Activated CD4-positive, alpha-beta T cell treated with anti-CD3 and anti-CD28 coated beads for 1 hour (primary cell): ENCODE results near the gene ANKDD1B.
"Not testable (repeated sequence)": the region's sequence is repeated elsewhere in the genome, so short reads cannot be mapped to it uniquely, and the experiment has no call there.

Source experiments
- DNase-seq: peaks from one replicate; pipeline ENCODE4 v3.0.0-alpha.2; 2020

ANKDD1B gene

DNA sequence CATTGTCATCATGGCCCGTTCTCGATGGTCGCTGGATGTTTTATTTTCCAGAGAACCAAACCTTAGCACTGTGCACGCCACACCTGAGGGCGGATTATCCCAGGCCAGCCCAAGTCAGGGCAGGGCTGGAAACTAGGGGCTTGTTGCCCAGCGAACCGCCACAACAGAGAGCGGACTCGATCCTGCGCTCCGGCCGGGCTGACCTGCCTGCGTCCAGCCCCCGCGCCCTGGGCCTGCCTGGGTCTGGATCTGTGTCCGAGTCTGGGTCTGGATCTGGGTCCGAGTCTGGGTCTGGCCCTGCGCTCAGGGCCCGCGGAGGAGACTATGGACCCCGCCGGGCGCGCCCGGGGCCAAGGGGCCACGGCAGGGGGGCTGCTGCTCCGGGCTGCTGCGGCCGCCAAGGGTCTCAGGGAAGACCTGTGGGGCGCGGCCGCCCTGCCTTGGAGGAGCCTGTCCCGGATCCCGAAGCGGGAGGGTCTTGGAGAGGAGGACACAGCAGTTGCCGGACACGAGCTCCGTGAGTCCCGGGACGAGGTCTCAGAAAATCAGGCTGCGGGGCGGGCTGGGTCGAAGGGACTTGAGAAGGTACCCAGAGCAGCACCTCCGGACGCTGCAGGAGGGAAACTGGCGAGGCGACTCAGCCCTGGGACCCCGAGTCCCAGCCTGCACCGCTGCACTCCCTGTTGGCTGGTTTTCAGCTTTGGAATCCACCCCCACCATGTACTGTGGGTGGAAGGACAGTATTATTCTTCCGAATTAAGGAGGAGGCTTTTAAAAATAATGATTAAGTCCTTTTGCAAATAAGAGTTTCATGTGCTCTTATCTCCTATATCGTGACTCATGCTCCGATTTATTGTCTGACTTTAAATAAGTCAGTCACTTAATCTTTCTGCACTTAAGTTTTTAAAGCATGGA lies at the start of gene ANKDD1B:
Gene ANKDD1B, plus strand, starts transcription at position 143 of the 915 bp plus-strand sequence. Its CDS starts 182 bp downstream, at position 325.
- DNase-seq = no peak

DNA sequence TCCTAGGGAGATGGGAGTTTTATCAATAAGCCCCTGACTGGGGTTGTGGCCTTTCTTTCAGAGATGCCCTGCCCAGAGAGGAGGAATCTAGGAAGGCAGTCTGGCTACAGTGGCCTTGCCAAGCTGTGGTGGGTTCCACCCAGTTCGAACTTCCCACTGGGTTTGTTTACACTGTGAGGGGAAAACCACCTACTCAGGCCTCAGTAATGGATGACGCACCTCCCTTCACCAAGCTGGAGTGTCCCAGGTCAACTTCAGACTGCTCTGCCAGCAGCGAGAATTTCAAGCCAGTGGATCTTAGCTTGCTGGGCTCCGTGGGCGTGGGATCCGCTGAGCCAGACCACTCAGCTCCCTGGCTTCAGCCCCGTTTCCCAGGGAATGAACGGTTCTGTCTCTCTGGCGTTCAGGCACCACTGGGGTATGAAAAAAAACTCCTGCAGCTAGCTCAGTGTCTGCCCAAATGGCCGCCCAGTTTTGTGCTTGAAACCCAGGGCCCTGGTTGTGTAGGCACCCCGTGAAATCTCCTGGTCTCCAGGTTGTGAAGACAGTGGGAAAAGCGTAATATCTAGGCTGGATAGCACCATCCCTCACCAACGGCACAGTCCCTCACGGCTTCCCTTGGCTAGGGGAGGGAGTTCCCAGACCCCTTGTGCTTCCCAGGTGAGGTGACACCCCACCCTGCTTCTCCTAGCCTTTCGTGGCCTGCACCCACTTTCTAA lies 45.1 kb upstream of the ANKDD1B start:
- not testable (repeated sequence) for DNase-seq

GRCh38 chr5:75566710-75567309 lies 44.4 kb upstream of the ANKDD1B start:
- peak; percentile 8 for DNase-seq

GRCh38 chr5:75567710-75568109 lies 43.5 kb upstream of the ANKDD1B start:
- no peak for DNase-seq

DNA sequence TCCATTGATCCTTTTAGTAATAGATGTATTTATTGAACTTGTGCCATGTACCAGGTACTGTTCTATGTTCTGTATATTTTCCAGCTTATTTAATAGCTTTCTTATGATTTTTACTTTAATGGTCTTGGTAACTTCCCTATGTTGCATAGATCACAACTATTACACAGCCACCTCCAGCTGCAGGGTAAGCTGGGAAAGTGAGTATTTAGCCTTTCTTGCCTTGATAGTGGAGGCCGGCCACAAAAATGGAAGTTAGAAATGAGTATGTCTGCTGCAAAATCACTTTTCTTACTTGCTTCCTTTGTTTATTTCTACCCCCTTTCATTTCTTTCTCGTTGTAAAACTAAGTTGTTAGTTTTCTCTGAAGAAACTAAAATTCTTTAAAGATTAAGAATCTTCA lies 43.1 kb upstream of the ANKDD1B start:
- no peak for DNase-seq

DNA sequence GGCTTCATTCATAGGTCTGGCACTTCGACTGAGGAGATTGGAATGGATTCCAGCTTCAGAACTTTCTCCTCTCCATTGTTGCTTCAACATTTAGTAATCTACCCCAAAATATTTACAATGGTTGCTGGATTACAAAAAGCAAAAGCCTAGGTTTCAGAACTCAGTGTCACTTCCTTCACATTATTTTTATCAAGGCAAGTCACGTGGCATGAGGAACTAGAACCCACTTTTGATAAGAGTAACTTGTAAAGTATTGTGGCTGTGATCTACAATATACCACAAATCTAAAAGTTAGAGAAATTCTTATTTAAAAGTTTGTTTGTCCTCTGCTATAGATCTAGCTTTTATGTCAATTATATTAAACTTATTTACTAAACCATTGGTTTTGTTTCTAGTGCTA lies 39.7 kb upstream of the ANKDD1B start:
- no peak for DNase-seq

DNA sequence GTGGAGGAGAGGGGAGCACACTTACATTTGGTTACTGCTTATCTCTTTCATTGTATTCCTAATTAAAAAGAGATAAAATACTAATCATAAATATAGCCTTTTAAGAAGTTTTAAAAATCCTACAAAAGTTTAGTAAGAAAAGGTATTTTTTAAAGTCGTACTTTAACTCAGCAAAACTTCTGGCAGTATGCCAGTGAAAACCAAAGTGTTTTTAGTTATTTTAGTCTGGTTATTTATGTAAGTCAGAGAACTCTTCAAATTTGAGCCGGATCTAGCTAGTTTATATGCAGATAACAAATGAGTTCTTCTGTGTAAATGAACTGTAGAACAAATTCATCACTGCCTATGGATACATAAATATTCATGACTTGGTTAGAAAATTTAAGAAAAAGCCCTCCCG lies 36.5 kb upstream of the ANKDD1B start:
- DNase-seq = no peak

DNA sequence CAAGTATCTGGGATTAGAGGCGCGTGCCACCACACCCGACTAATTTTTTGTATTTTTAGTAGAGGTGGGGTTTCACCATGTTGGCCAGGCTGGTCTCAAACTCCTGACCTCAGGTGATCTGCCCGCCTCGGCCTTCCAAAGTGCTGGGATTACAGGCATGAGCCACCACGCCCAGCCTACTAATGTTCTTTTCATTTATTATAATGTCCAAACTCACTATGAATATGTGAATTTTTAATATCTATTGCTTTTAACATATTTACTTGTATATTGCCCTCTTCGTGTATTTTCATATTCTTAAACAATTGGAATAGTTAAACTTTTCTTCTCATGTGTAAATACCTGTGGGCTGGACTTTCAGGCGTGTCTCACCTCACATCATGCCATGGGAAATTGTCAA lies 33.0 kb upstream of the ANKDD1B start:
- not testable (repeated sequence) for DNase-seq

- DNase-seq = no peak
Observed at GRCh38 chr5:75584641-75585040, 26.6 kb upstream of the ANKDD1B start.

- no peak for DNase-seq
Observed at GRCh38 chr5:75588666-75589065, 22.6 kb upstream of the ANKDD1B start.

DNA sequence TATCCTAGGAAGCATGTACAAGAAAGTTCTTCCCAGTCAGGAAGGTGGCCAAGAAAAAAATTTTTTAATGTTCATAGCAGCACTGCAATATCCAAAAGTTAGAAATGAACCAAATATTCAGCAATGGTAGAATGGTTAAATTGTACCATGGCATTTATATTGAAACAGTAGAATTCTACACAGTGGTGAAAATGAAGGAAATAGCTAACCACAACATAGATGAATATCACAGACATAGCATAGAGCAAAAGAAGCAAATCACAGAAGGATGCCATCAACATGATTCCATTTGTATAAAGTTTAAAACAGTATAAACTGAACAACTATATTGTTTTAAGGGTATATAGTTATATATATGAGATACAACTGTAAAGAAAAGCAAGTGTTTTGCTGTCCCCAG lies 10.7 kb upstream of the ANKDD1B start:
- no peak for DNase-seq

DNA sequence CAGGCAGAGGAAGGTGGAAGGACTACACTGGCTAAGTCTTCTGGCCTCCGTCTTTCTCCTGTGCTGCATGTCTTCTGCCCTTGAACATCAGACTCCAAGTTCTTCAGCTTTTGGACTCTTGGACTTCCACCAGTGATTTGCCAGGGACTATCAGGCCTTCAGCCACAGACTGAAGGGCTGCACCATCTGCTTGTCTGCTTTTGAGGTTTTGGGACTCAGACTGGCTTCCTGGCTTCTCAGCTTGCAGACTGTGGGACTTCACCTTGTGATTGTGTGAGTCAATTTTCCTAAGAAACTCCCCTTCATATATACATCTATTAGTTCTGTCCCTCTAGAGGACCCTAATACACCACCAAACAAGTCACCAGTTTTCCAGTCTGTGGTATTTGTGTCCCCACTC lies 9.7 kb upstream of the ANKDD1B start:
- DNase-seq = no peak

DNA sequence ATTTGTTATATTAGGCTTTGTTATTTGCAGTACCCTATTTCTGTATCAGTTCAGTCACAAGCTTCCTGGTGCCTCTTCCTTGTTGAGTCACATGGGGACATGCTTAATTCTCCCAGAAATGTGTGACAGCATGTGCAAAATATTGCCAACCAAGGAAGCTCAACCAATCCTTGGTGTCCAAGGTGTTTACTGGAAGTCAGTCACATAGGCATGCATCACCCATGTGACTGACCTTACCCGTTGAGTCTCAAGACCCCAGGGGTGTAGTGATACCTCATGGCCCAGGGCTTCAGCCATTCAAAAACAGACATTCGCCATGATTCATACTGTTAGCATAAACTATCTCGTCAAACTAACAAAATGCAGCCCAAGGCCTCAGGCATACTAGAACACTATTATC lies 9.3 kb upstream of the ANKDD1B start:
- DNase-seq = no peak

GRCh38 chr5:75603371-75603770 lies 7.9 kb upstream of the ANKDD1B start:
- no peak for DNase-seq

DNA sequence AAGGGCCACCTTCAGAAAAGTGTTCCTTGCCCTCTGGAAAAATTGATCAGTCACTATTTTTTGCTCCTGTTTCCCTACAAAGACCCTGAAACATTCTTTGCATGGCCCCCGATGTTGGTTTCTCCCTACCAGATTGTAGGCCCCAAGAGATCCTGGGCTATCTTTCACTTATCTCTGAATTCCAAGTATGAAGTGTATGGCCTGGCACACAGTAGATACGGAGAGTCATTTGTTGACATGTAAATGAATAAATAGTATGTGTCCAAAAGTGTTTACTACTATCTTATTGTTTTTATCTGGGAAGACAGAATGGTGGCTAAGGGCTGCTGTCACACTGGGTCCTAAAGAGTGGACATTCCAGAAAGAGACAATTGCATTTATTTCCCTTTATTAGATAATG lies 7.4 kb upstream of the ANKDD1B start:
- DNase-seq = no peak

DNA sequence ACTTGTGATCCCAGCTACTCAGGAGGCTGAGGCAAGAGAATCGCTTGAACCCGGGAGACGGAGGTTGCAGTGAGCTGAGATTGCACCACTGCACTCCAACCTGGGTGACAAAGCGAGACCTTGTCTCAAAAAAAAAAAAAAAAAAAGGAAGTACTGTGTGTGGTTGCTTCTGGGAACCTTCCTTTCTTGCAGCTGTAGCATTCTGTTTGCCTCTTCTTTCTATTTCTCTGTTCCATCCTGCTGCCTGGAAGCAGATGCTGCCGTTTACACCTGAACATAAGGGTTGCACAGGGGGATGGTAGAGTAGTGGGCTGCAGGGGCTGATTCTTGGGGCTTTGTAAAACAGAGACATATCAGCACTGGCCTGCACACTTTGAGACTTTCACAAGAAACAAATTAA lies 3.9 kb upstream of the ANKDD1B start:
- DNase-seq = not testable (repeated sequence)

DNA sequence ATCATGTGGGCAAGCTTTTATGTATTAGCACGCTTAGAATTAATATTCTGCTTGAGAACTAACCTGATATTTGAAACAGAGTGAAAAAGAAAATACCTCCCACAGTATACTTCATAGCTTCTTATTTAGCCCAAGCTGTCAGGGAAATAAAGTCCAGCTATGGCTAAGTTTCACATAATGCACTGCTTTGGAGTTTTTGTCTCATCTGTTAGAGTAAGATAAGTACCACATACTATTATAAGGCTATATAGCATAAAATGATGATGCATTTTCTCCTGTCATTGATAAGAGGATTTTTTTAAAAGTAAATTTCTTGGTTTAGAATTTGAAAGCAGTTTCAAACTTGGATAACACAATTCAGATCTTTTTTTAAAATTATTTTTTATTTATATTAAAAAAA lies 2.4 kb upstream of the ANKDD1B start:
- no peak for DNase-seq

DNA sequence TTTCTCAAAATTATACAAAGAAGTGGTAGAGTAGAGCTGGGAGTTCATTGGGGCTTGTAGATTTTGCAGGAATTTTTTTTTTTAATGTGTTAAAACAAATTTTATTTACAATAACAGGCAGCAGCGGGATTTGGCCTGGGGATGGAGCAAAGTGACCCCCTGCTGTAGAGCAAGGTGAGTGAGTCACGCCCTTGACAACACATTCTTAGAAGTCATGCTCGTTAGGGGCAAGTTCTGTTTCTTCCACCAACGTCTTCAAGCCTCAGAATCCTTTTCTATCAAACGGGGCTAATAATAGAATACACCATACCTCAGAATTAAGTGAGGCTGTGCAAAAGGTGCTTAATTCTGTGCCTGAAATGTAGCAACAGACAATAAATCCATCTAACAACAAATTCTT lies 1.1 kb upstream of the ANKDD1B start:
- no peak for DNase-seq

GRCh38 chr5:75610859-75611310 lies 368 bp upstream of the ANKDD1B start:
- DNase-seq = not testable (repeated sequence)

DNA sequence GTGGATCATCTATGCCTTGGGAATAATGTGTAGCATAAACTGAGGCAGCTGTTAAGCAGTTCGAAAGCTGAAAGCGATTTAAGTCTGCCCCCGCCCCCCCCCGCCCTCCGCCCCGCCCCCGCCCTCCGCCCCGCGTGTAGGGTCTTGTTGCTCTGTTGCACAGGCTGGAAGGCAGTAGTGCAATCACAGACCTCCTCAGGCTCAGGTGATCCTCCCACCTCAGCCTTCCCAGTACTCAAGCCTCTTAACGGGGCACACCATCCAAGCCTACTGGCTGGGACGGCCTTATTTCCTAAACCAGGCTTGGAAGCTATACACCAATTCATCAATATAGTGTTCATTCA lies 945 bp downstream of the ANKDD1B start:
- DNase-seq = no peak

- DNase-seq = no peak
Observed at GRCh38 chr5:75612901-75613300, 1.6 kb downstream of the ANKDD1B start.

DNA sequence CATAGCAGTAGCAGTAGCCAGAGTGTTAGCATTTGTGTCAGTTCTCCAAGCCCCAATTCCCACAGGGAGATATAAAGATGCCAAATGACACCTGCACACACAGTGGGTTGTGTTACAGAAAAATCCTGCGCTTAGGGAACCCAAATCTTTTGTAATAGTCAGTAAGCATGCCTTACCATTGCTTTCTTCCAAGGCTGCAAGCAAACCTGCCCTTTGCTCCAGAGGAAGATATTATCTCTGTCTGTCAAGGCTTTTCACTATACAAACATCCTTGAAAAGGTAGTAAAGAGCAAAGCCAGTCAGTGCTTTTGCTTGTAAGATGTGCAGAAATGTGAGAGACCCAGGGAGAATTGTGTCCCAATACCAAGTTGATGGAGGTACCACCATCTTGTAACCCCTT lies 2.9 kb downstream of the ANKDD1B start:
- no peak for DNase-seq

- DNase-seq = no peak
Observed at GRCh38 chr5:75616371-75616881, 5.2 kb downstream of the ANKDD1B start.
